Endothelial cell of umbilical vein (primary cell): ENCODE measurements around the gene BBS5. TPM values are rescaled to one million over a fixed set of nuclear protein-coding genes. Genes with fewer than 3 reads are reported as not detected.

ENCODE experiments used
- BruUV-seq: library from RNA; stranded (reverse); fragments of 400-500 nt; replicated peaks from 2 replicates; lab custom pipeline; 2021; lab: Mats Ljungman, UMichigan
- CTCF ChIA-PET: fragments of 300-600, 350-600 bp; sonication (Branson Sonifier 250); formaldehyde crosslinking; loops from one replicate; lab custom pipeline; 2021; ENCODE audit warnings: antibody characterized with exemption, inconsistent platforms; lab: Charles Lee
- POLR2A ChIA-PET: fragments of 300-600, 350-600 bp; sonication (Branson Sonifier 250); formaldehyde crosslinking; loops from one replicate; lab custom pipeline; 2021; ENCODE audit warnings: antibody characterized with exemption, inconsistent platforms; lab: Charles Lee
- DNase-seq: peaks from one replicate; pipeline ENCODE4 v3.0.0-alpha.2; 2011; ENCODE audit warnings: low read depth, low spot score
- FAIRE-seq: peaks from 2 replicates; lab custom pipeline; 2011; peaks lifted over from hg19 to GRCh38; lab: Jason Lieb, UNC
- H2AFZ ChIP-seq: 2 replicates; pipeline ENCODE4 v1.6.0; 2012; ENCODE audit warnings: low read depth, low read length, control low read depth, inconsistent platforms
- H3K27ac ChIP-seq: 2 replicates; pipeline ENCODE4 v1.5.1; 2011; ENCODE audit warnings: low read depth, mild to moderate bottlenecking, control low read depth, low read length, moderate library complexity; ENCODE audit not compliant: insufficient read depth
- H3K27me3 ChIP-seq, 2 experiments: 2 replicates each; pipeline versions ENCODE4 v1.6.0 to v1.6.1; 2011; ENCODE audit warnings: low read length in 2 of 2, mixed read lengths in 1 of 2; ENCODE audit not compliant: control insufficient read depth in 2 of 2, insufficient read depth in 2 of 2
- H3K36me3 ChIP-seq, 2 experiments: 2 replicates in 1 of 2; 3 replicates in 1 of 2; pipeline ENCODE4 v1.5.1; 2011; ENCODE audit warnings: low read length in 2 of 2, mild to moderate bottlenecking in 1 of 2, moderate library complexity in 1 of 2; ENCODE audit not compliant: control insufficient read depth in 2 of 2, insufficient read depth in 2 of 2; ENCODE audit errors: extremely low read depth in 1 of 2
- H3K4me1 ChIP-seq: 3 replicates; pipeline ENCODE4 v1.5.1; 2011; ENCODE audit warnings: mild to moderate bottlenecking, low read length; ENCODE audit not compliant: control insufficient read depth, insufficient read depth; ENCODE audit errors: extremely low read depth
- H3K4me2 ChIP-seq: 2 replicates; pipeline ENCODE4 v1.6.1; 2011; ENCODE audit warnings: low read length, control low read depth, mixed read lengths; ENCODE audit not compliant: insufficient read depth
- H3K4me3 ChIP-seq, 3 experiments: fragments of 200-600 bp in 1 of 3; sonication (generic), shearing (Covaris generic) in 1 of 3; replicated peaks in 1 of 3; 2 replicates each; pipeline ENCODE4 v1.5.1; 2011 to 2016; ENCODE audit warnings: control low read depth in 3 of 3, low read length in 3 of 3, mild to moderate bottlenecking in 2 of 3, inconsistent platforms in 1 of 3, low read depth in 1 of 3, moderate library complexity in 1 of 3; ENCODE audit not compliant: insufficient read depth in 1 of 3
- H3K79me2 ChIP-seq: 2 replicates; pipeline ENCODE4 v1.6.0; 2012; ENCODE audit warnings: low read length, inconsistent platforms; ENCODE audit not compliant: control insufficient read depth, insufficient read depth
- H3K9ac ChIP-seq: replicated peaks from 2 replicates; pipeline ENCODE3; 2011; ENCODE audit warnings: low read length, control low read depth; ENCODE audit not compliant: insufficient read depth; ENCODE audit errors: extremely low read depth
- H3K9me1 ChIP-seq: replicated peaks from 3 replicates; pipeline ENCODE4 v1.6.0; 2011; ENCODE audit warnings: mild to moderate bottlenecking, low read length; ENCODE audit not compliant: control insufficient read depth, insufficient read depth; ENCODE audit errors: extremely low read depth
- H3K9me3 ChIP-seq: replicated peaks from 2 replicates; pipeline ENCODE4 v1.5.1; 2012; ENCODE audit warnings: low read length, inconsistent platforms; ENCODE audit not compliant: control insufficient read depth, insufficient read depth
- H4K20me1 ChIP-seq: replicated peaks from 2 replicates; pipeline ENCODE3; 2011; ENCODE audit warnings: mild to moderate bottlenecking, low read length; ENCODE audit not compliant: control insufficient read depth, insufficient read depth; ENCODE audit errors: extremely low read depth
- EZH2 ChIP-seq: IDR thresholded peaks from 2 replicates; pipeline ENCODE4 v1.6.1; 2012; ENCODE audit warnings: borderline replicate concordance, low read depth, mild to moderate bottlenecking, moderate library complexity, low read length, inconsistent platforms; ENCODE audit not compliant: severe bottlenecking
- FOS ChIP-seq: IDR thresholded peaks from 2 replicates; pipeline ENCODE4 v1.6.1; 2011; ENCODE audit warnings: mild to moderate bottlenecking, low read length, moderate library complexity, borderline replicate concordance; ENCODE audit not compliant: insufficient read depth
- GATA2 ChIP-seq: IDR thresholded peaks from 2 replicates; pipeline ENCODE4 v1.7.0; 2011; ENCODE audit warnings: low read depth, mild to moderate bottlenecking, moderate library complexity, mixed read lengths, low read length; ENCODE audit not compliant: insufficient read length, insufficient read depth
- JUN ChIP-seq: IDR thresholded peaks from 2 replicates; pipeline ENCODE4 v1.6.1; 2011; ENCODE audit warnings: borderline replicate concordance, low read depth; ENCODE audit not compliant: insufficient read length, insufficient read depth
- MAX ChIP-seq: IDR thresholded peaks from 2 replicates; pipeline ENCODE4 v1.6.1; 2011; ENCODE audit not compliant: insufficient read depth, insufficient read length
- MYC ChIP-seq: IDR thresholded peaks from one replicate; pipeline ENCODE4 v1.6.1; 2011; ENCODE audit warnings: mild to moderate bottlenecking, low read depth, low read length
- POLR2A ChIP-seq: IDR thresholded peaks from 2 replicates; pipeline ENCODE4 v1.6.1; 2012; ENCODE audit warnings: low read depth, mild to moderate bottlenecking, control low read depth, low read length
- POLR2AphosphoS5 ChIP-seq: IDR thresholded peaks from 2 replicates; pipeline ENCODE4 v1.6.1; 2012; ENCODE audit warnings: low read depth, mild to moderate bottlenecking, control low read depth, low read length, moderate library complexity; ENCODE audit not compliant: insufficient read depth
- dilution Hi-C: fragments of 300-500 bp; cut with MboI; formaldehyde crosslinking; loops from one replicate; pipeline ENCODE4 v1.15.0; 2019; ENCODE audit warnings: low sequenced_read_pairs; ENCODE audit not compliant: extremely low pct_ligation_motif_present
- intact Hi-C: fragments of 100-400 bp; cut with micrococcal nuclease; formaldehyde crosslinking; loops from one replicate; pipeline ENCODE4 v1.10.0; 2022
- polyA plus RNA-seq, 4 experiments: library from polyadenylated mRNA; depleted of rRNA in 3 of 4; stranded (reverse) in 3 of 4; unstranded in 1 of 4; fragments of >200 nt; gene quantifications; 2 replicates each; pipeline versions ENCODE4 v1.2.1 to v1.2.3, GENCODE V29; 2011 to 2012; ENCODE audit warnings: missing spikeins in 1 of 4
- total RNA-seq: library from RNA; stranded (reverse); gene quantifications from 2 replicates; pipeline ENCODE4 v1.2.3, GENCODE V29; 2021
- TF ChIP-seq, protein P1 (sequence below), 2 donors: IDR thresholded peaks; 1 replicate in 1 of 2; 2 replicates in 1 of 2; pipeline ENCODE4 v1.5.1; 2011; ENCODE audit warnings: low read length in 2 of 2, mild to moderate bottlenecking in 2 of 2, moderate library complexity in 2 of 2, control low read depth in 1 of 2, inconsistent platforms in 1 of 2, low read depth in 1 of 2; ENCODE audit not compliant: insufficient read depth in 1 of 2; ENCODE audit errors: extremely low read depth in 1 of 2

BBS5 gene
- total and polyA plus RNA-seq, 2 donors (not counting 3 experiments of a cell fraction or from before 2014, with no cell fraction given): 2.9 to 5.6 TPM

- intact Hi-C loops: no loop called here
- no peak for TF ChIP-seq MYC
- no peak for TF ChIP-seq FOS
- TF ChIP-seq EZH2: no peak
- TF ChIP-seq POLR2AphosphoS5: no peak
- TF ChIP-seq JUN: no peak
- no peak for TF ChIP-seq GATA2
- TF ChIP-seq POLR2A: no peak
- TF ChIP-seq, protein P1, sequence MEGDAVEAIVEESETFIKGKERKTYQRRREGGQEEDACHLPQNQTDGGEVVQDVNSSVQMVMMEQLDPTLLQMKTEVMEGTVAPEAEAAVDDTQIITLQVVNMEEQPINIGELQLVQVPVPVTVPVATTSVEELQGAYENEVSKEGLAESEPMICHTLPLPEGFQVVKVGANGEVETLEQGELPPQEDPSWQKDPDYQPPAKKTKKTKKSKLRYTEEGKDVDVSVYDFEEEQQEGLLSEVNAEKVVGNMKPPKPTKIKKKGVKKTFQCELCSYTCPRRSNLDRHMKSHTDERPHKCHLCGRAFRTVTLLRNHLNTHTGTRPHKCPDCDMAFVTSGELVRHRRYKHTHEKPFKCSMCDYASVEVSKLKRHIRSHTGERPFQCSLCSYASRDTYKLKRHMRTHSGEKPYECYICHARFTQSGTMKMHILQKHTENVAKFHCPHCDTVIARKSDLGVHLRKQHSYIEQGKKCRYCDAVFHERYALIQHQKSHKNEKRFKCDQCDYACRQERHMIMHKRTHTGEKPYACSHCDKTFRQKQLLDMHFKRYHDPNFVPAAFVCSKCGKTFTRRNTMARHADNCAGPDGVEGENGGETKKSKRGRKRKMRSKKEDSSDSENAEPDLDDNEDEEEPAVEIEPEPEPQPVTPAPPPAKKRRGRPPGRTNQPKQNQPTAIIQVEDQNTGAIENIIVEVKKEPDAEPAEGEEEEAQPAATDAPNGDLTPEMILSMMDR (IDR thresholded peaks at IDR 0.05; ENCODE audit: extremely low read depth in 1 of 2, insufficient read depth in 1 of 2, low read depth in 1 of 2, low read length in 2 of 2): no peak
- TF ChIP-seq MAX: no peak
- H3K9ac ChIP-seq: no peak overlapping the region
- ChIA-PET CTCF (interaction anchor here (1.6 to 5.0 kb wide), 2 partner anchors 9 to 18 kb away, joined by 9 to 21 read pairs; partner anchors contain the start of gene BBS5), POLR2A (no interaction called here)
- no peak for FAIRE-seq
- H3K9me1 ChIP-seq: no peaks in the 10 kb centered on the region
- no peaks in the 10 kb centered on the region for H3K4me1 ChIP-seq
- H3K27ac ChIP-seq: no peak overlapping the region
- H3K27me3 ChIP-seq: no peaks in the 10 kb centered on the region
- no peaks in the 10 kb centered on the region for H3K9me3 ChIP-seq
- no peak overlapping the region for H3K4me3 ChIP-seq
- no peaks in the 10 kb centered on the region for H3K79me2 ChIP-seq
- BruUV-seq: no TSS peak
- H4K20me1 ChIP-seq: no peaks in the 10 kb centered on the region
- no peak overlapping the region for H3K4me2 ChIP-seq
- dilution Hi-C loops: no loop called here
- DNase-seq: peak; percentile 20
- H2AFZ ChIP-seq: no peak overlapping the region
- no peaks in the 10 kb centered on the region for H3K36me3 ChIP-seq
Observed at GRCh38 chr2:169461143-169461542, 18.2 kb upstream of the BBS5 start.
